Measurements from ENCODE around the gene ACAP3.

- no peak for TF ChIP-seq CTCF (IDR thresholded peaks at IDR 0.05)
- TF ChIP-seq POLR2A (IDR thresholded peaks at IDR 0.05; ENCODE audit: low read length) = no peak
- no peak for TF ChIP-seq EP300 (IDR thresholded peaks at IDR 0.05)
- no peak for TF ChIP-seq RCOR1 (IDR thresholded peaks at IDR 0.05; ENCODE audit: low read depth, low read length)
- TF ChIP-seq NPAS2 (CRISPR knock-in tag; IDR thresholded peaks at IDR 0.05; ENCODE audit: borderline replicate concordance) = no peak
- TF ChIP-seq ZFP36 (IDR thresholded peaks at IDR 0.05; ENCODE audit: borderline replicate concordance, partially characterized antibody) = no peak
- TF ChIP-seq JUNB (IDR thresholded peaks at IDR 0.05) = no peak
- TF ChIP-seq MAX (IDR thresholded peaks at IDR 0.05) = no peak
- no peak for TF ChIP-seq CEBPB (IDR thresholded peaks at IDR 0.05)
- no peak for TF ChIP-seq TP53 (CRISPR knock-in tag; IDR thresholded peaks at IDR 0.05)
Observed at GRCh38 chr1:1319646-1319941, 11.9 kb upstream of the ACAP3 start.
